Keratinocyte (primary cell): ENCODE data around the gene ZNF148. TPM values are rescaled to one million over a fixed set of nuclear protein-coding genes. Genes with fewer than 3 reads are reported as not detected.

Experiments used
- DNase-seq: peaks from one replicate; pipeline ENCODE4 v3.0.0-alpha.2; 2011; ENCODE audit warnings: low read depth, missing footprints, low spot score
- FAIRE-seq: peaks from 2 replicates; lab custom pipeline; 2011; peaks lifted over from hg19 to GRCh38; lab: Jason Lieb, UNC
- H2AFZ ChIP-seq: 2 replicates; pipeline ENCODE4 v1.6.0; 2012; ENCODE audit warnings: low read length, control low read depth, inconsistent platforms; ENCODE audit not compliant: control insufficient read depth
- H3K27ac ChIP-seq: 2 replicates; pipeline ENCODE4 v1.5.1; 2011; ENCODE audit warnings: low read length; ENCODE audit not compliant: control insufficient read depth, insufficient read depth
- H3K27me3 ChIP-seq: 3 replicates; pipeline ENCODE4 v1.6.0; 2011; ENCODE audit warnings: low read length; ENCODE audit not compliant: control insufficient read depth, insufficient read depth; ENCODE audit errors: extremely low read depth
- H3K36me3 ChIP-seq, 2 experiments: 2 replicates in 1 of 2; 3 replicates in 1 of 2; pipeline ENCODE4 v1.5.1; 2011; ENCODE audit warnings: low read length in 2 of 2, mild to moderate bottlenecking in 1 of 2; ENCODE audit not compliant: control insufficient read depth in 2 of 2, insufficient read depth in 2 of 2; ENCODE audit errors: extremely low read depth in 1 of 2
- H3K4me1 ChIP-seq: 3 replicates; pipeline ENCODE4 v1.5.1; 2011; ENCODE audit warnings: low read length; ENCODE audit not compliant: control insufficient read depth, insufficient read depth; ENCODE audit errors: extremely low read depth
- H3K4me2 ChIP-seq: 3 replicates; pipeline ENCODE4 v1.6.0; 2011; ENCODE audit warnings: low read depth, low read length; ENCODE audit not compliant: control insufficient read depth, insufficient read depth; ENCODE audit errors: extremely low read depth
- H3K4me3 ChIP-seq, 3 experiments: fragments of 200-600 bp in 1 of 3; sonication (generic) in 1 of 3; 2 replicates in 2 of 3; 3 replicates in 1 of 3; pipeline ENCODE4 v1.5.1; 2011 to 2016; ENCODE audit warnings: low read length in 3 of 3, mild to moderate bottlenecking in 3 of 3, control low read depth in 2 of 3, inconsistent platforms in 1 of 3, low read depth in 1 of 3, mixed read lengths in 1 of 3, mixed run types in 1 of 3, moderate library complexity in 1 of 3; ENCODE audit not compliant: control insufficient read depth in 2 of 3, insufficient read depth in 2 of 3; ENCODE audit errors: extremely low read depth in 1 of 3
- H3K79me2 ChIP-seq: 2 replicates; pipeline ENCODE4 v1.6.0; 2012; ENCODE audit warnings: low read length; ENCODE audit not compliant: control insufficient read depth, insufficient read depth
- H3K9ac ChIP-seq: 3 replicates; pipeline ENCODE4 v1.6.0; 2011; ENCODE audit warnings: low read length; ENCODE audit not compliant: control insufficient read depth, insufficient read depth; ENCODE audit errors: extremely low read depth
- H3K9me1 ChIP-seq: 3 replicates; pipeline ENCODE4 v1.6.0; 2011; ENCODE audit warnings: low read length; ENCODE audit not compliant: control insufficient read depth, insufficient read depth; ENCODE audit errors: extremely low read depth
- H3K9me3 ChIP-seq: 2 replicates; pipeline ENCODE4 v1.5.1; 2012; ENCODE audit warnings: low read depth, low read length; ENCODE audit not compliant: control insufficient read depth
- H4K20me1 ChIP-seq: 3 replicates; pipeline ENCODE4 v1.6.0; 2011; ENCODE audit warnings: low read length; ENCODE audit not compliant: control insufficient read depth, insufficient read depth; ENCODE audit errors: extremely low read depth
- EZH2 ChIP-seq: IDR thresholded peaks from one replicate; pipeline ENCODE4 v1.6.1; 2012; ENCODE audit warnings: inconsistent platforms, mild to moderate bottlenecking, low read length, moderate library complexity
- dilution Hi-C: fragments of 300-500 bp; cut with MboI; formaldehyde crosslinking; loops from one replicate; pipeline ENCODE4 v1.7.0; 2020; ENCODE audit warnings: low sequenced_read_pairs; ENCODE audit not compliant: extremely low pct_ligation_motif_present
- polyA plus RNA-seq, 5 experiments: library from polyadenylated mRNA; depleted of rRNA in 3 of 5; stranded (reverse) in 3 of 5; stranded (forward) in 1 of 5; unstranded in 1 of 5; fragments of >200 nt; gene quantifications; 1 replicate in 1 of 5; 2 replicates in 3 of 5; 3 replicates in 1 of 5; pipeline versions ENCODE4 v1.2.1 to v1.2.3, GENCODE V29; 2011 to 2012; ENCODE audit warnings: missing spikeins in 2 of 5, low read depth in 1 of 5, low replicate concordance in 1 of 5
- TF ChIP-seq, protein P1 (sequence below), 3 experiments: IDR thresholded peaks in 1 of 3; conservative IDR thresholded peaks in 1 of 3; optimal IDR thresholded peaks in 1 of 3; 2 replicates in 2 of 3; 3 replicates in 1 of 3; pipeline versions ENCODE3 to v1.5.1; 2011; ENCODE audit warnings: low read length in 3 of 3, mild to moderate bottlenecking in 3 of 3, moderate library complexity in 2 of 3, control low read depth in 1 of 3, inconsistent platforms in 1 of 3; ENCODE audit not compliant: insufficient read depth in 2 of 3; ENCODE audit errors: extremely low read depth in 1 of 3

ZNF148 gene
- polyA plus RNA-seq, 1 donor (not counting 4 experiments of a cell fraction or from before 2014, with no cell fraction given), result 21.4 TPM

- TF ChIP-seq EZH2, result no peak
- TF ChIP-seq, protein P1, sequence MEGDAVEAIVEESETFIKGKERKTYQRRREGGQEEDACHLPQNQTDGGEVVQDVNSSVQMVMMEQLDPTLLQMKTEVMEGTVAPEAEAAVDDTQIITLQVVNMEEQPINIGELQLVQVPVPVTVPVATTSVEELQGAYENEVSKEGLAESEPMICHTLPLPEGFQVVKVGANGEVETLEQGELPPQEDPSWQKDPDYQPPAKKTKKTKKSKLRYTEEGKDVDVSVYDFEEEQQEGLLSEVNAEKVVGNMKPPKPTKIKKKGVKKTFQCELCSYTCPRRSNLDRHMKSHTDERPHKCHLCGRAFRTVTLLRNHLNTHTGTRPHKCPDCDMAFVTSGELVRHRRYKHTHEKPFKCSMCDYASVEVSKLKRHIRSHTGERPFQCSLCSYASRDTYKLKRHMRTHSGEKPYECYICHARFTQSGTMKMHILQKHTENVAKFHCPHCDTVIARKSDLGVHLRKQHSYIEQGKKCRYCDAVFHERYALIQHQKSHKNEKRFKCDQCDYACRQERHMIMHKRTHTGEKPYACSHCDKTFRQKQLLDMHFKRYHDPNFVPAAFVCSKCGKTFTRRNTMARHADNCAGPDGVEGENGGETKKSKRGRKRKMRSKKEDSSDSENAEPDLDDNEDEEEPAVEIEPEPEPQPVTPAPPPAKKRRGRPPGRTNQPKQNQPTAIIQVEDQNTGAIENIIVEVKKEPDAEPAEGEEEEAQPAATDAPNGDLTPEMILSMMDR (optimal IDR thresholded peaks at IDR 0.05 in 1 of 3, IDR thresholded peaks at IDR 0.05 in 1 of 3, conservative IDR thresholded peaks at IDR 0.05 in 1 of 3; ENCODE audit: extremely low read depth in 1 of 3, insufficient read depth in 2 of 3, low read length in 3 of 3), result no peak
- Histone ChIP-seq H3K9me1 (no peaks in the 10 kb centered on the region), H3K9ac (no peak overlapping the region), H3K4me1 (peaks cover 19% of the 10 kb centered on the region), H2AFZ (no peak overlapping the region), H3K79me2 (peaks cover 52% of the 10 kb centered on the region), H3K4me3 (no peak overlapping the region), H4K20me1 (no peaks in the 10 kb centered on the region), H3K4me2 (no peak overlapping the region), H3K9me3 (no peaks in the 10 kb centered on the region), H3K36me3 (no peaks in the 10 kb centered on the region), H3K27ac (no peak overlapping the region), H3K27me3 (no peaks in the 10 kb centered on the region)
- DNase-seq, result no peak
- FAIRE-seq, result no peak
- dilution Hi-C loops, result no loop called here
Measured at GRCh38 chr3:125302932-125303331, 72.2 kb downstream of the ZNF148 start.

GRCh38 chr3:125300416-125300815 is 74.7 kb downstream of the ZNF148 start:
- Histone ChIP-seq H3K27me3 (no peaks in the 10 kb centered on the region), H3K4me1 (peaks cover 19% of the 10 kb centered on the region), H3K4me3 (peak overlapping the region in 1 of 3 experiments; percentile 36), H3K27ac (peak overlapping the region; percentile 61), H3K9ac (no peak overlapping the region), H3K9me1 (no peaks in the 10 kb centered on the region), H2AFZ (no peak overlapping the region), H3K4me2 (peak overlapping the region; percentile 17), H4K20me1 (no peaks in the 10 kb centered on the region), H3K36me3 (no peaks in the 10 kb centered on the region), H3K9me3 (no peaks in the 10 kb centered on the region), H3K79me2 (peaks cover 56% of the 10 kb centered on the region)
- FAIRE-seq, result no peak
- TF ChIP-seq, protein P1 (optimal IDR thresholded peaks at IDR 0.05 in 1 of 3, IDR thresholded peaks at IDR 0.05 in 1 of 3, conservative IDR thresholded peaks at IDR 0.05 in 1 of 3; ENCODE audit: extremely low read depth in 1 of 3, insufficient read depth in 2 of 3, low read length in 3 of 3), result no peak
- TF ChIP-seq EZH2, result no peak
- DNase-seq, result no peak
- dilution Hi-C loops, result no loop called here
